H9 (cell line): ENCODE results near the gene TENM4. TPM values are rescaled to one million over a fixed set of nuclear protein-coding genes. Genes with fewer than 3 reads are reported as not detected.

Experiments used
- DNase-seq: peaks from one replicate; pipeline ENCODE4 v3.0.0-alpha.2; 2017
- H2AFZ ChIP-seq: one replicate; pipeline ENCODE4 v1.6.1; 2013; ENCODE audit warnings: mild to moderate bottlenecking, low read length, control low read depth, moderate library complexity
- H2AK5ac ChIP-seq: 2 replicates; pipeline ENCODE4 v1.6.1; 2013; ENCODE audit warnings: low read length, control low read depth, mixed read lengths; ENCODE audit not compliant: insufficient read length
- H2BK120ac ChIP-seq: one replicate; pipeline ENCODE4 v1.6.1; 2013; ENCODE audit warnings: low read depth, mild to moderate bottlenecking, low read length, control low read depth, inconsistent platforms; ENCODE audit not compliant: poor library complexity, severe bottlenecking
- H2BK12ac ChIP-seq: 2 replicates; pipeline ENCODE4 v1.6.1; 2013; ENCODE audit warnings: low read length, control low read depth, mixed read lengths, low read depth; ENCODE audit not compliant: insufficient read length
- H2BK15ac ChIP-seq: 2 replicates; pipeline ENCODE4 v1.6.1; 2013; ENCODE audit warnings: low read depth, low read length, control low read depth
- H2BK20ac ChIP-seq: one replicate; pipeline ENCODE4 v1.6.1; 2013; ENCODE audit warnings: low read depth, mild to moderate bottlenecking, low read length, control low read depth, inconsistent platforms; ENCODE audit not compliant: poor library complexity, severe bottlenecking
- H2BK5ac ChIP-seq: 2 replicates; pipeline ENCODE4 v1.6.1; 2013; ENCODE audit warnings: low read length, control low read depth, mixed read lengths; ENCODE audit not compliant: insufficient read length
- H3K14ac ChIP-seq: 2 replicates; pipeline ENCODE4 v1.6.1; 2013; ENCODE audit warnings: low read length, control low read depth; ENCODE audit not compliant: insufficient read depth
- H3K18ac ChIP-seq: 2 replicates; pipeline ENCODE4 v1.6.1; 2013; ENCODE audit warnings: low read depth, mild to moderate bottlenecking, mixed read lengths, low read length, control low read depth; ENCODE audit not compliant: insufficient read length
- H3K23ac ChIP-seq: 2 replicates; pipeline ENCODE4 v1.6.1; 2013; ENCODE audit warnings: low read length, control low read depth, mixed read lengths, low read depth; ENCODE audit not compliant: insufficient read length
- H3K23me2 ChIP-seq: 2 replicates; pipeline ENCODE4 v1.6.1; 2013; ENCODE audit warnings: low read depth, mild to moderate bottlenecking, mixed read lengths, low read length, control low read depth; ENCODE audit not compliant: insufficient read length, poor library complexity, severe bottlenecking
- H3K27ac ChIP-seq: 2 replicates; pipeline ENCODE4 v1.5.1; 2013; ENCODE audit warnings: low read length, control low read depth, mixed read lengths, low read depth; ENCODE audit not compliant: insufficient read length
- H3K27me3 ChIP-seq: 2 replicates; pipeline ENCODE4 v1.6.1; 2013; ENCODE audit warnings: low read length, control low read depth, inconsistent platforms; ENCODE audit not compliant: insufficient read depth
- H3K4ac ChIP-seq: 2 replicates; pipeline ENCODE4 v1.6.1; 2013; ENCODE audit warnings: low read depth, mild to moderate bottlenecking, control low read depth, inconsistent platforms, low read length, moderate library complexity
- H3K4me1 ChIP-seq: 2 replicates; pipeline ENCODE4 v1.6.1; 2013; ENCODE audit warnings: low read length, control low read depth, inconsistent platforms; ENCODE audit not compliant: insufficient read depth
- H3K4me2 ChIP-seq: 2 replicates; pipeline ENCODE4 v1.6.1; 2013; ENCODE audit warnings: low read length, control low read depth, mixed read lengths; ENCODE audit not compliant: insufficient read length, insufficient read depth
- H3K56ac ChIP-seq: 2 replicates; pipeline ENCODE4 v1.6.1; 2013; ENCODE audit warnings: low read depth, mild to moderate bottlenecking, mixed read lengths, low read length, control low read depth; ENCODE audit not compliant: insufficient read length
- H3K79me1 ChIP-seq: 2 replicates; pipeline ENCODE4 v1.6.1; 2013; ENCODE audit warnings: low read depth, mild to moderate bottlenecking, moderate library complexity, low read length, control low read depth, inconsistent platforms; ENCODE audit not compliant: insufficient read depth, poor library complexity, severe bottlenecking
- H3K79me2 ChIP-seq: 2 replicates; pipeline ENCODE4 v1.6.1; 2013; ENCODE audit warnings: low read length, control low read depth, inconsistent platforms; ENCODE audit not compliant: insufficient read depth
- H3K9ac ChIP-seq: 2 replicates; pipeline ENCODE4 v1.6.1; 2013; ENCODE audit warnings: low read length, control low read depth, mixed read lengths; ENCODE audit not compliant: insufficient read length; ENCODE audit errors: extremely low read depth
- H3K9me3 ChIP-seq: one replicate; pipeline ENCODE4 v1.6.1; 2013; ENCODE audit warnings: low read depth, low read length, inconsistent platforms; ENCODE audit not compliant: control insufficient read depth
- H3T11ph ChIP-seq: one replicate; pipeline ENCODE4 v1.6.1; 2013; ENCODE audit warnings: mild to moderate bottlenecking, low read length, control low read depth, inconsistent platforms
- H4K20me1 ChIP-seq: one replicate; pipeline ENCODE4 v1.6.1; 2013; ENCODE audit not compliant: control insufficient read depth, insufficient read length, insufficient read depth
- H4K5ac ChIP-seq: 2 replicates; pipeline ENCODE4 v1.6.1; 2013; ENCODE audit warnings: low read depth, mild to moderate bottlenecking, mixed read lengths, low read length, control low read depth; ENCODE audit not compliant: insufficient read length
- H4K8ac ChIP-seq: replicated peaks from 2 replicates; pipeline ENCODE4 v1.6.1; 2013; ENCODE audit warnings: low read length, control low read depth, mixed read lengths, low read depth; ENCODE audit not compliant: insufficient read length
- H4K91ac ChIP-seq: 2 replicates; pipeline ENCODE4 v1.6.1; 2013; ENCODE audit warnings: low read depth, mild to moderate bottlenecking, moderate library complexity, mixed read lengths, low read length, control low read depth; ENCODE audit not compliant: insufficient read length
- H3K27ac Mint-ChIP-seq, 3 experiments: 2 replicates in 2 of 3; 3 replicates in 1 of 3; pipeline ENCODE4 v1.8.0; 2020 to 2021; ENCODE audit warnings: mixed read lengths in 3 of 3, mild to moderate bottlenecking in 1 of 3, moderate library complexity in 1 of 3
- H3K27me3 Mint-ChIP-seq: 2 replicates; pipeline ENCODE4 v1.8.0; 2021; ENCODE audit warnings: low read depth, mild to moderate bottlenecking, moderate library complexity, mixed read lengths
- H3K36me3 Mint-ChIP-seq, 3 experiments: 2 replicates in 2 of 3; 3 replicates in 1 of 3; pipeline ENCODE4 v1.8.0; 2020 to 2021; ENCODE audit warnings: low read depth in 3 of 3, mixed read lengths in 3 of 3; ENCODE audit not compliant: insufficient read depth in 1 of 3
- H3K4me1 Mint-ChIP-seq, 2 experiments: 2 replicates each; pipeline ENCODE4 v1.8.0; 2020; ENCODE audit warnings: mixed read lengths in 2 of 2
- H3K4me3 Mint-ChIP-seq, 2 experiments: 2 replicates in 1 of 2; 3 replicates in 1 of 2; pipeline ENCODE4 v1.8.0; 2020 to 2021; ENCODE audit warnings: mild to moderate bottlenecking in 2 of 2, mixed read lengths in 2 of 2, moderate library complexity in 1 of 2
- H3K9me3 Mint-ChIP-seq, 2 experiments: 2 replicates in 1 of 2; 3 replicates in 1 of 2; pipeline ENCODE4 v1.8.0; 2020; ENCODE audit warnings: mild to moderate bottlenecking in 2 of 2, mixed read lengths in 2 of 2, moderate library complexity in 1 of 2
- CTCF ChIP-seq: fragments of 200-600 bp; sonication (generic); conservative IDR thresholded peaks from 3 replicates; pipeline ENCODE4 v1.8.0; 2021; ENCODE audit warnings: antibody characterized with exemption, mild to moderate bottlenecking
- WGBS: extraction: QIAGEN DNeasy Blood & Tissue Kit; methylation state at CpG from one replicate; pipeline ENCODE4 v1.1.7; 2013; ENCODE audit warnings: missing lambda C conversion rate, low lambda C conversion rate, mixed read lengths; ENCODE audit not compliant: insufficient read length; ENCODE audit errors: extremely low coverage; 5-methylcytosine and 5-hydroxymethylcytosine counted together
- total RNA-seq: library from RNA; stranded (reverse); gene quantifications from 2 replicates; pipeline ENCODE4 v1.2.1, GENCODE V29; 2021

TENM4 gene
- total RNA-seq, 1 experiment from 2014 or later: 4.6 TPM

GRCh38 chr11:78722786-78723185 lies 718.0 kb downstream of the TENM4 start:
- Histone ChIP-seq H3K56ac (no peak overlapping the region), H3K4ac (no peak overlapping the region), H2BK120ac (no peak overlapping the region), H3K23me2 (no peaks in the 10 kb centered on the region), H3K18ac (no peak overlapping the region), H3T11ph (no peak overlapping the region), H4K5ac (no peak overlapping the region), H3K27me3 (no peaks in the 10 kb centered on the region), H2BK5ac (no peak overlapping the region), H2AK5ac (no peak overlapping the region), H2BK15ac (no peak overlapping the region), H3K27ac (no peak overlapping the region), H3K14ac (no peak overlapping the region), H4K20me1 (no peaks in the 10 kb centered on the region), H3K9ac (no peak overlapping the region), H3K4me2 (no peak overlapping the region), H3K23ac (no peak overlapping the region), H4K8ac (no peak overlapping the region), H2BK20ac (no peak overlapping the region), H3K4me1 (no peaks in the 10 kb centered on the region), H2AFZ (no peak overlapping the region), H2BK12ac (no peak overlapping the region), H3K79me1 (no peaks in the 10 kb centered on the region), H4K91ac (no peak overlapping the region), H3K9me3 (no peaks in the 10 kb centered on the region), H3K79me2 (no peaks in the 10 kb centered on the region)
- Mint-ChIP-seq H3K36me3 (no peaks in the 10 kb centered on the region), H3K9me3 (no peaks in the 10 kb centered on the region), H3K27ac (no peak overlapping the region), H3K4me3 (no peak overlapping the region), H3K27me3 (no peaks in the 10 kb centered on the region), H3K4me1 (no peaks in the 10 kb centered on the region)
- no peak for TF ChIP-seq CTCF
- no peak for DNase-seq
- WGBS: no CpG with 5 or more reads among the region's 5 CpGs
